Gastrocnemius medialis (tissue), 4 donors: ENCODE measurements around the gene RTN3.

Experiments used
- CTCF ChIP-seq, 5 experiments: fragments of 450-650 bp in 3 of 5; fragments of 200-600 bp in 2 of 5; sonication (generic) in 2 of 5; IDR thresholded peaks in 4 of 5; conservative IDR thresholded peaks in 1 of 5; 1 replicate in 4 of 5; 2 replicates in 1 of 5; pipeline ENCODE4 v1.5.1; 2016 to 2019; ENCODE audit warnings: antibody characterized with exemption in 5 of 5, mild to moderate bottlenecking in 3 of 5, moderate library complexity in 3 of 5
- POLR2A ChIP-seq, 2 donors: fragments of 450-650 bp; IDR thresholded peaks; one replicate each; pipeline ENCODE4 v1.6.1; 2017; ENCODE audit warnings: antibody characterized with exemption in 2 of 2, mild to moderate bottlenecking in 2 of 2, moderate library complexity in 2 of 2

- no peak for TF ChIP-seq POLR2A (IDR thresholded peaks at IDR 0.05)
- no peak for TF ChIP-seq CTCF (IDR thresholded peaks at IDR 0.05 in 4 of 5, conservative IDR thresholded peaks at IDR 0.05 in 1 of 5)
These were observed 17.5 kb upstream of the RTN3 start for GRCh38 chr11:63663809-63664208.
